GM18951 (cell line): ENCODE data around the gene TRNAU1AP.
"Not testable (repeated sequence)": the region's sequence is repeated elsewhere in the genome, so short reads cannot be mapped to it uniquely, and the experiment has no call there.

ENCODE experiments used
- POLR2A ChIP-seq: IDR thresholded peaks from 4 replicates; pipeline ENCODE4 v1.6.1; 2011; ENCODE audit warnings: mild to moderate bottlenecking; ENCODE audit not compliant: insufficient read length, insufficient read depth; ENCODE audit errors: extremely low read depth
- in situ Hi-C: fragments of 300-500 bp; cut with MboI; formaldehyde crosslinking; loops from one replicate; pipeline ENCODE4 v1.12.0; 2022; ENCODE audit warnings: low sequenced_read_pairs, mixed read lengths, inconsistent platforms; ENCODE audit not compliant: unreplicated experiment

Gene TRNAU1AP

DNA sequence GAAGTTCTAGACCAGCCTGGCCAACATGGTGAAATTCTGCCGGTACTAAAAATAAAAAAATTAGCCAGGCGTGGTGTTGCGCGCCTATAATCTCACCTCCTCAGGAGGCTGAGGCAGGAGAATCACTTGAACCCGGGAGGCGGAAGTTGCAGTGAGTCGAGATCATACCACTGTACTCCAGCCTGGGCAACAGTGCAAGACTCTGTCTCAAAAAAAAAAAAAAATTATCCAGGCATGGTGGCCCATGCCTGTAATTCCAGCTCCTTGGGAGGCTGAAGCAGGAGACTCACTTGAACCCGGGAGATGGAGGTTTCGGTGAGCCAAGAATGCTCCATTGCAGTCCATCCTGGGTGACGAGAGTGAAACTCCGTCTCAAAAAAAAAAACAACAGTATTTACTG, 20.7 kb downstream of the TRNAU1AP start:
- in situ Hi-C loops: no loop called here
- no peak for TF ChIP-seq POLR2A

DNA sequence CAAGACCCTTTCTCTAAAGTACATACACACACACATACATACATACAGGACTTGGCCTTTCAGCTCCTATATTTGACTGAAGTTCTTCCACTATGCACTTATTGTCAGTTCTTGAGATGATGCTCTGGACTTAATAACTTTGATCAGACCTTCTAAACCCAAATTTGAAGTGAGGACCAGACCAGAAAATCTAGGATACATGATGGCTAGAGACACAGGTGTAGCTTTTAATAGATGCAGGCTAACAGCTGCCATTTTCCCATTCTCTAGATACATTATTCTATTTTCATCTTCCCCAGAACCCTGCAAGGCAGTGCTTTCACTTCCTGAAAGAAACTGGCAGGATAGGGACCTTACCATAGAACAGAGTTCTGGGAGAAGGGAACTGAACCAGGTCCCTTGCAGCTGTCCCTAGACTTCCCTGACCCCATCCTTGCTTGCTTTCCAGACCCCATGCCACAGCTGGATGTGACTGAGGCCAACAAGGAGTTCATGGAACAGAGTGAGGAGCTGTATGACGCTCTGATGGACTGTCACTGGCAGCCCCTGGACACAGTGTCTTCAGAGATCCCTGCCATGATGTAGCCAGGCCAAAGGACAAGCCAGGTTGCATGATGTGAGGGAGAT, 24.3 kb downstream of the TRNAU1AP start:
- in situ Hi-C loops: no loop called here
- peak; percentile 9 for TF ChIP-seq POLR2A

DNA sequence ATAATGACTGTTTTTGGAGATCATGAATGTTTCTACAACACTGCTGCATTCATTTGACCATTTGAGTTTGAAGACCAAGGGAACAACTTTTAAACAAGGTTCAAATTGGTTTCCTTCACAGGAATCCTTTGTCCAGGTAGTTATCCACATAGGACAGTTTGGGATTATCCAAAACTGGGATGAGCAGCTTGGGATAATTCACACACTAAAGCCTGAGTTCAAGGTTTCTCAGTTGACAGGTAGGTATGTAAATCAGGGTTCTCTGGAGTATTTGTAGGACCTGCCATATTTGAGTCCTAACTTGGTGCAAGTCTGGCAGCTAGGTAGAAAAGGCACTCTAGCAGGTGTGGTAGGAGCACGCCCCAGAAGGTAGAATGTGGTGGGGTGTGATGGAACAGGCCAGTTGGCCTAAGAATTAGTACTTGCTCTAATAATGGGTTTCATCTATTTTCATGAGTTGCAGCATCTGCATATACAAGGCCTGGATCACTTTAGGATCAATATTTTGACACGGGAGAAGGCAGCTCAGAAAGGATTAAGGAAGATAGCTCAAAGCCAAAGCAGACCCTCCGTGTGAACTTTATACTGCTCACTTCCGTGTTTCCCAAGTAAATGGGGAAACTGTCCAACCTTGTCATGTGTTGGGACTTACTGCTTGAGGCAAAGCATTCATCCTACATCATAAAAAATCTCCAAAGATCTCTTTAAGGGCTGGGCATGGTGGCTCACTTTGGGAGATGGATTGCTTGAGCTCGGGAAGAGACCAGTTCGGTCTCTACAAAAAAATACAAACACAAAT, 25.1 kb downstream of the TRNAU1AP start:
- peak; percentile 18 for TF ChIP-seq POLR2A
- in situ Hi-C loops: no loop called here

DNA sequence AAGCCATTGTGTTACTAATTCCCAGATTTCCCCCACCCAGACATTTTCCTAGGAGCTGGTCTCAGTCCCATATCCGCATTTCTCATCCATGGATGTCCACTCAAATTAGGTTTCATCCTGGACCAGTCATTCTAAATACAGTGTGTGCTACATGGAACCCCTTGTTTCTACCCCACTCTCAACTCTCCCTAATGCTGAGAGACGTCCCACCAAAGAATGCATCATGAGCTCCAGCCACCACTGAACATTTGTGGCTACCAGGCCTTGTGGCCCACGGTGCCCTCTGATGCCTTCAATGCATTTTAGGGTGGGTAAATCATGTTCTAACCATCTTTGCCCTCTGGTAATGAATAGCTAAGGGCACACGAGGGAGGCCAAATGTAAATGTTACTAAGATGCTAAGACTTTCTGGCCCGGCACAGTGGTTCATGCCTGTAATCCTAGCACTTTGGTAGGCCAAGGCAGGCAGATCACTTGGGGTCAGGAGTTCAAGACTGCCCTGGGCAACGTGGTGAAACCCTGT, 25.9 kb downstream of the TRNAU1AP start:
- in situ Hi-C loops: no loop called here
- TF ChIP-seq POLR2A: no peak

DNA sequence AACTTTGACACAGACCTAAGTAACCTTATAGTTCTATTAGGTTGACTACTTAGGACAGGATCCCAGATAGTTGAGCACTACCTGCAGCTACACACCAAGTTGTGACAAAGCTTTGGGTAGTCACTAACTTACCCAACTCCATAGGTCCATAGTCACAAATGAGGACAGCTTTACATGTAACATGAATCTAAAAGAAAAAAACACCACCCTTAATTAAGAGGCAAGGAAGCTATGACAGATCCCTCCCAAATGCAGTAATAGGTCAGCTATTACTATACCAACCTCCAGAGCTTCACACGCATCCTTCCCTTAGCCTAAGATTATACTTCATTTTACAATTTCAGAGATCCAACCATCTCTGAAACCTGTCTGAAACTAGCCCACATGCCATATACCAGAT, 26.5 kb downstream of the TRNAU1AP start:
- in situ Hi-C loops: no loop called here
- TF ChIP-seq POLR2A: no peak

DNA sequence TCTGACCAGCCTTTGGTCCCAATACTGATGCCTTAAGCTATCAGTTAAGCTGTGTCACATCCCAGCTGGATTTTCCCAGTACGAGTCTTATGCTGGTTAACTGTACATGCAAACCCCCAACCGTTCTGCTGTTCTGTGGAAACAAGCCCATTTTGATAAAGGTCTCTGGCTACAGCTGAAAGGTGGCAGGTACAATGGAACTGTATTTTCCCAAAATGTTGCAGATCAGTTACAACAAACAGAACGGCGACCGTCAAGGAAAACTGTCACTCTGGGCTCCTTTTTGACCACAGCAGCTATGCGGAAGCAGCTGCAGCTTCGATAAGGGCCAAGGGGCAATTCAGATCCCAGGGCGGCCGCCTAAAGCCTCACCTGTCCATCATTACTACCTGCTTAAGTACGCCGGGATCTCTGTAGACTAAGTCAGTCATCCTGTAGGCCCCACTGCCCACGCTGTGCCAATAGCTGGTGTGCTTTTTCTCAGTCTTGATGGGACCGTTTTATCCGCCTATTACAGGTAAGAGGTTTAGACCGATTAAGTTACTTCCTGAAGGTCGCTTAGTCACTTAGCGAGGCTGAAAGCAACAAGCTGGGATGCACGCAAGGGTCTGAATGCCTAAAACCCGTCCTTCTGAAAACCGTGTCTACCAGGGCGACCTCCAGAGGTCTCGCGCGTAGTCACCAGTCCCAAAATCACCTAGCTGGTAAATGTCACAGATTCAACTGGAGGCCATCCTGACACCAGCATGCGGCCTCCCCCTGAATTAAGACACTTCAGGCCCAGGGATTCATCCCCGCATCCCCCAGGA, 28.0 kb downstream of the TRNAU1AP start:
- in situ Hi-C loops: no loop called here
- no peak for TF ChIP-seq POLR2A

DNA sequence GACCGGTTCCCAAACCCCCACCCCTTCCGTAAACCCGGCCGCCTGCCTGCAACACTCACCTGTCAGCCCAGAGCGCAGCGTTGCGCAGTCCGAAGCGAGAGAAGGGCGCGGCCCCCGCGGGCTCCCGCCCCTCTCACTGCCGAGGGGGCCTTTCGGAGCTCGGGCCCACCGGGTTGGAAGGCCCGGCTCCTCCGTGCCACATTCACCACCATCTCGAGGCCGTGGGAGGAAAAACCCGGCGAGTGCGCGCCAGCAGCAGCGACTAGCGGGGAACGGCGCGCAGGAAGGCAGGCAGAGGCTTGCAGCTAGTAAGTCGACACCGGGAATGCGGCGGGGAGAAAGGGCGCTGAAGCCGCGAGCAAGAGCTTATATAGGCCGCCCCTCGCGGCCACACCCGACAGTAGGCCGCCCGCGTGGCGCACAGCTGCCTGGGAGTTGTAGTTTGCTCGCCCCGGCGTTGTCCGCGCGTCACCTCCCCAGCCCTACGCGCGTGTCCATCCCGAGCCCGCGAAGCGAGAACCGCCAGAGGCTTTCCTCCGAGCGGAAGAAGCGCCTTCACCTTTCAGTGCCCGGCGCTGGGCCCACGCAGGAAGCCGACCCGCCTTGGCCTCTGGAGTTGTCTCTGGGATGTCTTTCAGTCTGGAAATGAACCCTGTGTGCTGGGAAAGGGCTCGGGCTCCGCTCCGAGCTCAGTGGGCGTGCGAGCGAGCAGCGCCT, 28.8 kb downstream of the TRNAU1AP start:
- in situ Hi-C loops: no loop called here

DNA sequence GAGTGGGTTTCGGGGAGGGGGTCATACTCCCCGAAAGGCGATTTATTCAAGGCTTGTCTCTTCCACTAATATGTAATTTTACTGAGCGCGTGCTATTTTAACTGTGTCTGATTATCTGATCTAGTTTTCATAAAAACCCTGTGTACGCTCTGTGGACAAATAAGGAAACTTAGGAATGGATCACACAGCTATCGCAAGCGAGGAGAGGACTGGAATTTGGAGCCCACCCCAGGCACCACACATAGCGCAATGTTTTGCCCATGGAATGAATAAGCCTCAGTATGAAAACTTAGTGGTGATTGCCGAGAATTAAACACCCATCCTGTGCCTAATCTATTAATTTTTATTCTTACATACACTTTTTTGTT, 29.3 kb downstream of the TRNAU1AP start:
- TF ChIP-seq POLR2A: no peak
- in situ Hi-C loops: no loop called here

More for the DNA sequence above, 28.8 kb downstream of the TRNAU1AP start:
- peak; percentile 100 for TF ChIP-seq POLR2A

DNA sequence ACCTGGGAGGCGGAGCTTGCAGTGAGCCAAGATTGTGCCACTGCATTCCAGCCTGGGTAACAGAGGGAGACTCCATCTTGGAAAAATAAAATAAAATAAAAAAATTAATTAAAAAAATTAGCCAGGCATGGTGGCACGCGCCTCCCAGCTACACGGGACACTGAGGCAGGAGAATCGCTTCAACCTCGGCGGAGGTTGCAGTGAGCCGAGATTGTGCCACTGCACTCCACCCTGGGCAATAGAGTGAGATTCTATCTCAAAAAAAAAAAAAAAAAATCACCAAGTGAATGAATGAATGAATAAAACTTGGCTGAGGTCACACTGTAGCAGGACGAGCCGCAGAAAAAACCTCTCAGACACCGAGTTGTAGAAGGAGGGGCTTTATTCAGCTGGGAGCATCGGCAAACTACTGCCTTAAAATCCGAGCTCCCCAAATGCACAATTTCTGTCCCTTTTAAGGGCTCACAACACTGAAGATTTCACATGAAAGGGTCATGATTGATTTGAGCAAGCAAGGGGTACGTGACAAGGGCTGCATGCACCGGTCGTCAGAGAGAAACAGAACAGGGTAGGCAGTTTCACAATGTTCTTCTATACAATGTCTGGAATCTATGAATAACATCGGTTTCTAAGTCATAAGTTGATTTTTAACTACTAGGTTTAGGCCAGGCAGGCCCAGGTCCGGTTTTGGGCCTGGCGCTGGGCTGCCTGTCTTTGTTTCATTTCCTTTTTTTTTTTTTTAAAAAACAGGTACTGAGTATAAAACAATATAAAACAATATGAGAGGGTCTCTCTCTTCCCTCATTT, 33.9 kb downstream of the TRNAU1AP start:
- in situ Hi-C loops: not testable (repeated sequence)

DNA sequence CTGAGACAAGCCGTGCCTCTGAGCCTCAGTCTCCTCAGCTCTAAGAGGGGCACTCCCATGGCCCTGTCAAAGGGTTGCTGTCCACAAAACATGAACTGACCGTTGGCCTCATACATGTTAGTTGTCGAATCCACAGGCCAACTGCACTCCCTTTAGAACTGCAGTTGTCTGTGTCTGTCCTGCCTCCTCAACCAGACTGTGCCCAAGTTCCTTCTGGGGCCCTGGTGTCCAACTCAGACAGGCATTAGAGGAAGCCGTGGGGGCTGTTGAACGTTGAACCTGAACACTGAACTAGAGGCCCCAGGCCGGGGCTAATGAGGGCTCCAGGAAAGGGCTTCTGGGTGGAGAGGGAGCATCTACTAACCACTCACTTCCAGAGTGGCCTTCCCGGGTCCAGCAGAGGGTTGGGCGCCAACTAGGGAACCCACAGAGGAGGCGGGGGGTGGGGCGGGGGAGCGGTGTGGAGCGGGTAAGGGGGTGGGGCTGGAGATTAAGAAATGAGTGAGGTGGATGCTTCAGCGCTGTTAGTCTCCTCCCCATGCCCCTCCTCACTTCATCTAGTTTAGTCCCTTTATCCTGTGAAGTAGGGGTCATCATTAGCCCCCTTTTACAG, 38.9 kb downstream of the TRNAU1AP start, which contains the start of gene RAB42:
Gene RAB42 (plus strand): TSS at position 558 of the 613 bp plus-strand sequence. CDS start 247 bp downstream, outside the sequence.
- in situ Hi-C loops: no loop called here
- no peak for TF ChIP-seq POLR2A

DNA sequence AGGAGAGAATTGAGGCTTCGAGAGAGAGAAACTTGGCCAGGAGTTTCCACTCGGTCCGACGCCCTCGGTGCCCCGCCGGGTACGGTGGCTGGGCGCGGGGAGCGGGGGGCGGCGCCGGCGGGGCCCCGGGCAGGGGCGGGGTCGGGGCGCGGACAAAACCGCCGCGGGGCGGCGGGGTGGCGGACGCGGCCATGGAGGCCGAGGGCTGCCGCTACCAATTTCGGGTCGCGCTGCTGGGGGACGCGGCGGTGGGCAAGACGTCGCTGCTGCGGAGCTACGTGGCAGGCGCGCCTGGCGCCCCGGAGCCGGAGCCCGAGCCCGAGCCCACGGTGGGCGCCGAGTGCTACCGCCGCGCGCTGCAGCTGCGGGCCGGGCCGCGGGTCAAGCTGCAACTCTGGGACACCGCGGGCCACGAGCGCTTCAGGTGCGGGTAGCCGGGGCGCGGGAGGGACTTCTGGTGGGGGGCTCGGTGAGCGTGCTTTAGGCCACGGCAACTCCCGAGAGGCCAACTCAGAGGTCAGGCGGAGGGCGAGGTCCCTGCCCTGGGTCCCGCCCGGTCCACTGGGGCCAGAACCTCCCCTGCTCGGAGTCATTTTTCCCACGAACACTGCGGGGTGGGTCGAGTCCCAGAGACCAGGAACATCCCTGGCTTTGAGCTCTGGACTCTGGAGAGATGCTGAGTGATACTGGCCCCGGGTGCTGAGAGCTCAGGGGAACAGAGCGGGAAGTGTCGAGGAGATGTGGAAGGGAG, 39.6 kb downstream of the TRNAU1AP start:
- in situ Hi-C loops: no loop called here
- peak; percentile 36 for TF ChIP-seq POLR2A

DNA sequence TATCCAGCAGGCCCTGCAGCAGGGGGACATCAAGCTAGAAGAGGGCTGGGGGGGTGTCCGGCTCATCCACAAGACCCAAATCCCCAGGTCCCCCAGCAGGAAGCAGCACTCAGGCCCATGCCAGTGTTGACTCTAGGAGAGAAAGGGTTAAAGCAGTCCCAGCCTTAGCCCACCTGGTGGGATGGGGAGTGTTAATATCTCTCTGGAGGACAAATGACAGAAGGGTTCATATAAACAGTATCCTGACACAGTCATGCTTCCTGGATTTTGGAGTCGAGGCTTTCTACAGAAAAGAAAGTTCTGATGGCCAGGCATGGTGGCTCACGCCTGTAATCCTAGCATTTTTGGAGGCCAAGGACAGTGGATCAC, 41.1 kb downstream of the TRNAU1AP start:
- in situ Hi-C loops: not testable (repeated sequence)

DNA sequence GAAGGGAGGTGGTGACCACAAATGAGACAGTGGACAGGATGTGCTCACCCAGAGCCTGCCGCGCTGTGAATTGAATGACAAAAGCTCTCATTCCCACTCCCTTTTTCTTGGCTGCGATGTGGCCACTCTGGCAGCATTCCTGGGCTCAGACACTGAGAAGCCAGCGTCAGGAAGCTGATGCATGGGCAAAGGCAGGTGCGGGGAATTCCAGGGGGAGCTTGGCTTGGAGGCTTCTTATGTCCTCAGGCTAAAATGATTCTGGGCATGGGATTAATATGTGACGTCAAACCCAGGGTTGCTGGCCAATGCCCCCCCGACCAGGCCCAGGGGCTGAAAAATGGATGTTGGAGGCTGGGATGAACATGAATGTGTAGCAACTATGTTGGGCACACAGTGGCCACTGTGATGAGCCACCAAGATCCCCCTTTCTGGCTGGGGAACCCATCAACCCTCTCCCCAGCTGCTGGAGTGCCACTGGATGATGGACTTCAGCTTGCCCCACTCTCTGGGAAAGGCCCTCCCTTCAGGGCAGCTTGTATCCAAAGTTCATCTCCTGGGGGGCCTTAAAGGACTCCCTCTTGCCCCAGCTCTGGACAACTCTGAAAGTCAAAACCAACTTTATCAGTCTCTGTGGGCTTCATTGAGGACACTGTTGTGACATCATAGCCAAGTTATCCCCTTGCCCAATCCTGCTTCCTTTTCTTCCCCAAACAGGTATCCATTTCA, 42.0 kb downstream of the TRNAU1AP start:
- in situ Hi-C loops: not testable (repeated sequence)
